HG02610 (cell line): Measurements from ENCODE around the gene CHD5.

ENCODE experiments used
- ATAC-seq: cut with Tn5 transposase; IDR thresholded peaks from one replicate; pipeline ENCODE4 v1.9.1; 2021; ENCODE audit warnings: mild to moderate bottlenecking, moderate library complexity; ENCODE audit not compliant: unreplicated experiment

Gene CHD5

DNA sequence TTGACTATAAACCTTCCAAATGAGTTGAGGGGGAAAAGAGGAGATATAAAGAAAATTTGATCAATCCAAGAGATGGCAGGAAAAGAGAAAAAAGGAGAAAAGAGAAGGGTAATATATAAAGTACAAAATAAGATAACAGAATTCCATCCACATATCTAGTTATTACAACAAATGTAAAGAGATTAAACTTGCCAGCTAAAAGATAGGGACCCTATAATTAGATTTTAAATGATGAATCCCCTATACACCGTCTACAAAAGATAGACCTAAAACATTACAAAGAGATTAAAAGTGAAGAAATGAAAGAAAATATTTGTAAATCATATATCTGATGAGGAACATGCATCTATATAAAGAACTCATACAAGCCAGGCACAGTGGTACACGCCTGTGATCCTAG, 63.1 kb downstream of the CHD5 start:
- no peak for ATAC-seq

GRCh38 chr1:6116137-6116536, 64.0 kb downstream of the CHD5 start:
- no peak for ATAC-seq

GRCh38 chr1:6113745-6114144, 66.4 kb downstream of the CHD5 start:
- no peak for ATAC-seq

DNA sequence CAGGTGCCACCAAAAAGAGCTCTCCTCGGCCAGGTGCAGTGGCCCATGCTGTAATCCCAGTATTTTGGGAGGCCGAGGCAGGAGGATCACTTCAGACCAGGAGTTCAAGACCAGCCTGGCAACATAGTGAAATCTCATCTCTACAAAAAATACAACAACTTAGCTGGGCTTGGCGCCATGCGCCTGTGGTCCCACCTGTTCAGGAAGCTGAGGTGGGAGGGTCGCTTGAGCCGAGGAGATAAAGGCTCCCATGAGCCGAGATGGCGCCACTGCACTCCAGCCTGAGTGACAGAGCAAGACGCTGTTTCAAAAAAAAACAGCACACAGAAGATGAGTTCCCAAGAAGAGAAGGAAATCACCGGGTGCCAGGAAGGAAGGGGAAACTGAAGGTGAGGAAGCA, 67.0 kb downstream of the CHD5 start:
- ATAC-seq: no peak

- no peak for ATAC-seq
Measured at GRCh38 chr1:6112690-6113005, 67.5 kb downstream of the CHD5 start.

GRCh38 chr1:6111991-6112689, 68.0 kb downstream of the CHD5 start:
- no peak for ATAC-seq

GRCh38 chr1:6111571-6111970, 68.5 kb downstream of the CHD5 start:
- ATAC-seq: no peak

DNA sequence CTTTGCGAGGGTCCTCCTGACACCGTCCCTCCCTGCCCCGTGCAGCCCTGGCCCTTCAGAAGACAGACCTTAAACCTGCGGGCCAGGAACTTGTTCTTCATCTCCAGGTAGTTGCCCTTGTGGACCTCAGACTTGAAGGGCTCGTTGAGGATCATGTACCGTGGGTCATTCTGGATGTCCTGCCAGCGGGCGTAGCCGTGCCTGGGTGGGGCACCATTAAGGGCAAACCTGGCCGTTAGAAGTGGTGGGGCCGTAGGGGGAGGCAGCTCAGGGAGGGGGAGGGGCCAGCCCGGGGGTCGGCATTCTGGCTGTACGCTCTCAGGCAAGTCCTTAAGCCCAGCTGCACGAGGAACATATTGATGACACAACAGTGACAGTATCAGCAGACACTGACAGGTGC, 69.8 kb downstream of the CHD5 start:
- ATAC-seq: no peak

GRCh38 chr1:6109688-6110087, 70.4 kb downstream of the CHD5 start:
- ATAC-seq: no peak

GRCh38 chr1:6108937-6109614, 71.0 kb downstream of the CHD5 start:
- ATAC-seq: no peak

- no peak for ATAC-seq
Measured at GRCh38 chr1:6108476-6108875, 71.6 kb downstream of the CHD5 start.

GRCh38 chr1:6107409-6108356, 72.4 kb downstream of the CHD5 start:
- no peak for ATAC-seq

DNA sequence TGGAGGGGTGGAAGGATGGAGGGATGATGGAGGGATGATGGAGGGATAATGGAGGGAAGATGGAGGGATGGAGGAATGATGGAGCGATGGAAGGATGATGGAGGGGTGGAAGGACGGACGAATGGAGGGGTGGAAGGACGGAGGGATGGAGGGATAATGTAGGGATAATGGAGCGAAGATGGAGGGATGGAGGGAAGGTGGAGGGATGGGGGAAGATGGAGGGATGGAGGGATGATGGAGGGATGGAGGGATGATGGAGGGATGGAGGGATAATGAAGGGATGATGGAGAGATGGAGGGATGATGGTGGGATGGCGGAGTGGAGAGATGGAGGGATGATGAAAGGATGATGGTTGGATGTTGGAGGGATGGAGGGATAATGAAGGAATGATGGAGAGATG, 73.1 kb downstream of the CHD5 start:
- ATAC-seq: no peak

GRCh38 chr1:6106321-6106731, 73.8 kb downstream of the CHD5 start:
- ATAC-seq: no peak

DNA sequence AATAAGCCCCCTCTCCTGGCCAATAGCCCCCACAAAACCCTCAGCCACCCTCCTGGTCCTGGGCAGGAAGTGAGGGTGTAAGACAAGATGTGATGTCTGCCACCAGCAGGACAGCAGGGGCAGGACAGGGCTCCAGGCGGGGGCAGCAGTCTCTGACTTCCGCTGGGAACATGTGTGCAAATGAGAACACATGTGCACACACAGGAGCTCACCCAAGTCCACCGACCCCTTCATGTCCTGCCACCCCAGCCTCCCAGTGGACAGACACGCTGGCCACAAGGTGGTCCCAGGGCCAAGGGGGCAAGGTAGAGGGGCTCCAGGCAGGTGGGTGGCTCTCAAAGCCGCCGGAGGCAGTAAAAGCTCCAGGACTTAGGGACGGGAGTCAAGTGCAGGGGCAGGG, 74.4 kb downstream of the CHD5 start:
- ATAC-seq: no peak

DNA sequence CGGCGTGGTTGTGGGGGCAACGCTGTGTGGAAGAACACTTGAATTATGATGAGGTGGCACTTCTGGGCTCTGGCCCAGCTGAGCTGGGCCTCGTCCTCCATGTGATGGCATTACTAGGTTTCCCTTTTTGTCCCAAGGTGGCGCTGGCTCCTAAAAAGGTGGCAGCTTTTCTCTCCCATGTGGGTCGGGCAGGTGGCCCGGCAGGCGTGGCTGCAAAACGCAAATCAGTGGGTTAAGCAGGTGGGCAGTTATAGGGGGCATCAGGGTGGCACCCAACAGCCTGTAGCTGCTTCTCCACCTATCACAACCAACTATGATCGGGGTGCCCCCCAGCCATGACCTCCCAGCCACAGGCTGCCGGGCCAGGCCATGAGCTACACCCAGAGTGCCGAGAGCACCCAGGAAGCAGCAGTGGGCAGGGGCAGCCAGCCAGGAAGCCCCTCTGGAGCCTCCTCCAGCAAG, 74.9 kb downstream of the CHD5 start:
- ATAC-seq: no peak

- ATAC-seq: no peak
Measured at GRCh38 chr1:6104631-6105030, 75.5 kb downstream of the CHD5 start.

DNA sequence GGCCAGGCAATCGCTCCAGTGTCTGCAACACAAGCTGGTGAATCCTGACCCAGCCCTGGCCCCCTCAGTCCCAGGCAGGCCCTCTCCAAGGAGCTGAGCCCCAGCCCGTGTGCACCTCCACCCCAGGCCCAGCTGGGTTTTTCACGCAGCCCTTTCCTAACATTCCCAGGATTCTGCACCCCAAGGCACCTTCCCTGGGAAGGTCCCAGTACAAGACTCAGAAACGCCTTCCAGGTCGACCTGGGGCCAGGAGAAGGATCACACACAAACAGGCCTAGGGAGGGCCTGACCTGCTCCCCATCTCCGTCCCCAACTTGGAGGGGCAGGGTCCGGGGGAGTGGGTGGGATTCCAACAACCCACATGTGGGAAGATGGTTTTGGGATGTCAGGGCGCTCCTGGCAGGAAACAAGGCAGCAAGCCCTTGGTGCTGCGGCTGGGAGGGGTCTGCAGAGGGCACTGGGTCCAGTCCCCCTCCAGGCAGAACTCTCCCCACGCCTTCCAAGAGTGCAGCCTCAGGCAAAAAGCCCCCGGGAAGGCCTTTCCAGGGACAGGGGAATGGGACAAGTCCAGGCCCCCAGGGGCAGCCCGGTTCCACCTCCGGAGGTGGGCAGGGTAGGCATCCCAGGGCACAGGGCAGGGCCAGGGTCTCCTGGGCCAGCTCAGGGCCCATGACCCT, 76.1 kb downstream of the CHD5 start:
- ATAC-seq: no peak

DNA sequence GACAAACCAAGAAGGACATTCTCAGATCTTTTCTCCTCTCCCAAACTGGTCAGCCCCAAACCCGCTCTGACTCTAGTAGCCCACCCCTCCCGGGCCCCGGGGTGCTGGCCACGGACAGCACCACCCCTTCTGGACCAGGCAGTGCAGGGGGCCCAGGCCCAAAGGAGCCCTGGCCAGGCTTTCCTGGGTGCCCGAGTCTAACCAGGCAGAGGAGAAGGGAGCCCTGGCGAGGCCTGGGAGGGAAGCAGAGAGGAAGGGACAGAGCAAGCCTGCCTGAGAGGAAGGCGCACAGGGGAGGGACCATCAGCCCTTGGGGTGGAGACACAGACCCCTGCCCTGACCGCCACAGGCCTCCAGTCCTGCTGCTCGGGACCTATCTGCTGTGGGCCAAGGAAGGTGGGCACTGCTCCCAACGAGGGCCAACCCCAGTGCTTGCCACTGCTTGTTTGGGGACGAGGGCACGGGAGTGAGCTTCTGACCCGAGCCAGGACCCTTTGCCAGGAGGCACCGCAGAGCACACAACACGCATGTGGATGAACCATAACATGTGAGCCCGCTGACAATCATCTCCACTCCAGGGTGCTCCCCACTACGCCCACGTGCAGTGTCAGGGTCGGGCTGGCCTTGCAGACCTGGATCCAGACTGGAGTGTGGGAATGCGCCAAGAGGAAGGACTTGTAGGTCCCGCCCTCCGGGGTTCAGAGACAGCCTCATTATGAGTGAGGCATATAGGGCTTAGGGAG, 76.8 kb downstream of the CHD5 start:
- no peak for ATAC-seq

GRCh38 chr1:6102532-6102845, 77.6 kb downstream of the CHD5 start:
- no peak for ATAC-seq
